Stomach (tissue), 9 donors: ENCODE measurements around the gene VASH2. TPM values are rescaled to one million over a fixed set of nuclear protein-coding genes. Genes with fewer than 3 reads are reported as not detected.

Experiments
- DNase-seq, 2 donors: peaks; one replicate each; pipeline versions ENCODE4 v3.0.0 to v3.0.0-alpha.2; 2013 to 2019
- H3K27ac ChIP-seq, 5 donors: fragments of 200-600 bp in 4 of 5; sonication (generic) in 4 of 5; one replicate each; pipeline ENCODE4 v1.5.1; 2013 to 2019; ENCODE audit warnings: mild to moderate bottlenecking in 1 of 5, moderate library complexity in 1 of 5
- H3K27me3 ChIP-seq, 3 donors: fragments of 200-600 bp; sonication (generic); one replicate each; pipeline ENCODE4 v1.5.1; 2017 to 2019; ENCODE audit warnings: mixed run types in 1 of 3
- H3K36me3 ChIP-seq, 4 donors: fragments of 200-600 bp; sonication (generic); 1 replicate in 3 of 4; 2 replicates in 1 of 4; pipeline ENCODE4 v1.5.1; 2016 to 2019
- H3K4me1 ChIP-seq, 4 donors: fragments of 200-600 bp; sonication (generic); one replicate each; pipeline ENCODE4 v1.5.1; 2016 to 2019
- H3K4me3 ChIP-seq, 4 donors: fragments of 200-600 bp; sonication (generic) in 3 of 4; one replicate each; pipeline ENCODE4 v1.5.1; 2016 to 2019; ENCODE audit warnings: mild to moderate bottlenecking in 1 of 4
- H3K9me3 ChIP-seq, 4 donors: fragments of 200-600 bp; sonication (generic); one replicate each; pipeline ENCODE4 v1.5.1; 2016 to 2019
- EP300 ChIP-seq: sonication (generic); formaldehyde crosslinking; IDR thresholded peaks from one replicate; pipeline ENCODE4 v1.6.1; 2017; ENCODE audit warnings: antibody characterized with exemption
- POLR2A ChIP-seq, 4 donors: fragments of 450-650 bp; IDR thresholded peaks; one replicate each; pipeline ENCODE4 v1.6.1; 2016; ENCODE audit warnings: antibody characterized with exemption in 4 of 4, control low read depth in 2 of 4, mild to moderate bottlenecking in 1 of 4, moderate library complexity in 1 of 4
- POLR2AphosphoS5 ChIP-seq, 3 donors: sonication (generic); formaldehyde crosslinking; IDR thresholded peaks; one replicate each; pipeline ENCODE4 v1.6.1; 2016; ENCODE audit warnings: antibody characterized with exemption in 3 of 3
- WGBS, 5 donors: extraction: QIAGEN DNeasy Blood & Tissue Kit in 3 of 5; methylation state at CpG; one replicate each; pipeline versions ENCODE4 v1.1.5 to v1.1.7; 2013 to 2018; 5-methylcytosine and 5-hydroxymethylcytosine counted together
- intact Hi-C: fragments of 100-400 bp; cut with DNase I; formaldehyde crosslinking; loops from one replicate; pipeline ENCODE4 v1.15.1; 2023; ENCODE audit warnings: low total_unique reads
- polyA plus RNA-seq, 3 donors: library from polyadenylated mRNA; stranded (reverse); fragments of 200-250 nt; gene quantifications; one replicate each; pipeline ENCODE4 v1.2.3, GENCODE V29; 2013
- total RNA-seq, 5 donors: library from RNA; depleted of rRNA; stranded (reverse); fragments of >200 nt; gene quantifications; one replicate each; pipeline versions ENCODE4 v1.1.0 to v1.2.3, GENCODE V29; 2014 to 2016
- TF ChIP-seq, protein P1 (sequence below), 7 experiments: fragments of 450-650 bp in 4 of 7; fragments of 200-600 bp in 3 of 7; sonication (generic) in 3 of 7; IDR thresholded peaks; one replicate each; pipeline ENCODE4 v1.5.1; 2016 to 2019; ENCODE audit warnings: antibody characterized with exemption in 7 of 7, control low read depth in 2 of 7, mild to moderate bottlenecking in 1 of 7
- donor health status: healthy with polysubstance abuse.
- donor health status: Bipolar disorder and iron deficiency.
- donor health status: healthy.

Gene VASH2
- total and polyA plus RNA-seq, 8 donors, result 0.13 to 10.3 (median 0.93) TPM; not detected in 4

GRCh38 chr1:213014642-213015041 is 64.3 kb downstream of the VASH2 start:
- intact Hi-C loops, result no loop called here
- Histone ChIP-seq H3K9me3 (no peaks in the 10 kb centered on the region), H3K4me3 (peak overlapping the region; percentile 62 to 91 (median 77)), H3K4me1 (peaks cover 11 to 32% (median 20%) of the 10 kb centered on the region in 4 donors), H3K36me3 (peaks cover 0 to 29% (median 20%) of the 10 kb centered on the region in 4 donors), H3K27ac (peak overlapping the region in 4 of 5 donors; percentile 85 to 95 (median 92)), H3K27me3 (no peaks in the 10 kb centered on the region)
- no peak for TF ChIP-seq POLR2A (IDR thresholded peaks at IDR 0.05)
- TF ChIP-seq, protein P1, sequence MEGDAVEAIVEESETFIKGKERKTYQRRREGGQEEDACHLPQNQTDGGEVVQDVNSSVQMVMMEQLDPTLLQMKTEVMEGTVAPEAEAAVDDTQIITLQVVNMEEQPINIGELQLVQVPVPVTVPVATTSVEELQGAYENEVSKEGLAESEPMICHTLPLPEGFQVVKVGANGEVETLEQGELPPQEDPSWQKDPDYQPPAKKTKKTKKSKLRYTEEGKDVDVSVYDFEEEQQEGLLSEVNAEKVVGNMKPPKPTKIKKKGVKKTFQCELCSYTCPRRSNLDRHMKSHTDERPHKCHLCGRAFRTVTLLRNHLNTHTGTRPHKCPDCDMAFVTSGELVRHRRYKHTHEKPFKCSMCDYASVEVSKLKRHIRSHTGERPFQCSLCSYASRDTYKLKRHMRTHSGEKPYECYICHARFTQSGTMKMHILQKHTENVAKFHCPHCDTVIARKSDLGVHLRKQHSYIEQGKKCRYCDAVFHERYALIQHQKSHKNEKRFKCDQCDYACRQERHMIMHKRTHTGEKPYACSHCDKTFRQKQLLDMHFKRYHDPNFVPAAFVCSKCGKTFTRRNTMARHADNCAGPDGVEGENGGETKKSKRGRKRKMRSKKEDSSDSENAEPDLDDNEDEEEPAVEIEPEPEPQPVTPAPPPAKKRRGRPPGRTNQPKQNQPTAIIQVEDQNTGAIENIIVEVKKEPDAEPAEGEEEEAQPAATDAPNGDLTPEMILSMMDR (IDR thresholded peaks at IDR 0.05), result no peak
- WGBS, 5 donors, result 8 to 12% (median 9%) methylated on average over 7 of the region's 7 CpGs
- peak in 1 of 2 donors; percentile 27 for DNase-seq

- intact Hi-C loops, result no loop called here
- 0 to 1% (median 0%) methylated on average over 48 to 66 of the region's 66 CpGs for WGBS, 5 donors
- TF ChIP-seq EP300 (no peak), POLR2AphosphoS5 (IDR thresholded peaks at IDR 0.05) (peak; percentile 77 to 94 (median 92))
- Histone ChIP-seq H3K36me3 (peaks cover 0 to 23% (median 18%) of the 10 kb centered on the region in 4 donors), H3K4me1 (peaks cover 11 to 32% (median 20%) of the 10 kb centered on the region in 4 donors), H3K27me3 (no peaks in the 10 kb centered on the region), H3K27ac (peak within 1 kb of the TSS; percentile 85 to 95 (median 92)), H3K9me3 (no peaks in the 10 kb centered on the region), H3K4me3 (peak within 1 kb of the TSS; percentile 62 to 91 (median 77))
- DNase-seq, result peak; percentile 97 to 99
Observed at GRCh38 chr1:213015099-213016050, 65.0 kb downstream of the VASH2 start, which contains the start of gene ANGEL2. ANGEL2 (minus strand) TSS chr1:213015867; CDS start chr1:213015671, 196 bp downstream.

- Histone ChIP-seq H3K36me3 (peaks cover 0 to 4% (median under 1%) of the 10 kb centered on the region in 4 donors), H3K9me3 (no peaks in the 10 kb centered on the region), H3K27ac (no peak overlapping the region), H3K4me1 (peaks cover 11 to 27% (median 16%) of the 10 kb centered on the region in 4 donors), H3K27me3 (no peaks in the 10 kb centered on the region), H3K4me3 (no peak overlapping the region)
- WGBS, 5 donors, result 92 to 93% (median 93%) methylated on average over 9 of the region's 9 CpGs
- no peak for DNase-seq
- TF ChIP-seq POLR2AphosphoS5 (IDR thresholded peaks at IDR 0.05), result no peak
- TF ChIP-seq POLR2A (IDR thresholded peaks at IDR 0.05), result no peak
- TF ChIP-seq EP300, result no peak
- TF ChIP-seq, protein P1 (IDR thresholded peaks at IDR 0.05), result no peak
- intact Hi-C loops, result no loop called here
Observed at GRCh38 chr1:213017447-213018273, 67.3 kb downstream of the VASH2 start.

DNA sequence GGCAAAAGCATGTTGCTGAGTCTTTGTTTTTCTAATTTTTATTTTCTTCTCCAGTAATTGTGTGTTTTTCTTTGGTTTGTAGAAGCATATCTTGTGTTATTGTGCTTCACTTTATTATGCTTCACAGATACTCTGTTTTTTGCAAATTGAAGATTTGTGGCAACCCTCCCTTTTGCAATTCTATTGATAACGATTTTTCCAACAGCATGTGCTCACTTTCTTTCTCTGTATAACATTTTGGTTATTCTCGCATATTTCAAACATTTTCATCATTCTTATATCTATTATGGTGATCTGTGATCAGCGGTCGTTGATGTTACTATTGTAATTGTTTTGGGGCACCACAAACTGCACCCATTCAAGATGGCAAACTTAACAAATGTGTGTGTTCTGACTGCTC is 69.1 kb downstream of the VASH2 start:
- Histone ChIP-seq H3K27me3 (no peaks in the 10 kb centered on the region), H3K27ac (no peak overlapping the region), H3K9me3 (no peaks in the 10 kb centered on the region), H3K4me1 (peaks cover 3 to 9% (median 5%) of the 10 kb centered on the region in 4 donors), H3K4me3 (no peak overlapping the region), H3K36me3 (no peaks in the 10 kb centered on the region)
- TF ChIP-seq EP300 (no peak), POLR2A (IDR thresholded peaks at IDR 0.05) (no peak), POLR2AphosphoS5 (IDR thresholded peaks at IDR 0.05) (no peak)
- TF ChIP-seq, protein P1 (IDR thresholded peaks at IDR 0.05), result no peak
- DNase-seq, result no peak
- WGBS, 5 donors, result 88 to 97% (median 92%) methylated on average over 4 of the region's 4 CpGs
- intact Hi-C loops, result no loop called here
